ENCODE data around the gene SH2D4B. TPM values are rescaled to one million over a fixed set of nuclear protein-coding genes. Genes with fewer than 3 reads are reported as not detected.

SH2D4B gene
- total RNA-seq, 1 experiment from 2014 or later, result 0.22 TPM

DNA sequence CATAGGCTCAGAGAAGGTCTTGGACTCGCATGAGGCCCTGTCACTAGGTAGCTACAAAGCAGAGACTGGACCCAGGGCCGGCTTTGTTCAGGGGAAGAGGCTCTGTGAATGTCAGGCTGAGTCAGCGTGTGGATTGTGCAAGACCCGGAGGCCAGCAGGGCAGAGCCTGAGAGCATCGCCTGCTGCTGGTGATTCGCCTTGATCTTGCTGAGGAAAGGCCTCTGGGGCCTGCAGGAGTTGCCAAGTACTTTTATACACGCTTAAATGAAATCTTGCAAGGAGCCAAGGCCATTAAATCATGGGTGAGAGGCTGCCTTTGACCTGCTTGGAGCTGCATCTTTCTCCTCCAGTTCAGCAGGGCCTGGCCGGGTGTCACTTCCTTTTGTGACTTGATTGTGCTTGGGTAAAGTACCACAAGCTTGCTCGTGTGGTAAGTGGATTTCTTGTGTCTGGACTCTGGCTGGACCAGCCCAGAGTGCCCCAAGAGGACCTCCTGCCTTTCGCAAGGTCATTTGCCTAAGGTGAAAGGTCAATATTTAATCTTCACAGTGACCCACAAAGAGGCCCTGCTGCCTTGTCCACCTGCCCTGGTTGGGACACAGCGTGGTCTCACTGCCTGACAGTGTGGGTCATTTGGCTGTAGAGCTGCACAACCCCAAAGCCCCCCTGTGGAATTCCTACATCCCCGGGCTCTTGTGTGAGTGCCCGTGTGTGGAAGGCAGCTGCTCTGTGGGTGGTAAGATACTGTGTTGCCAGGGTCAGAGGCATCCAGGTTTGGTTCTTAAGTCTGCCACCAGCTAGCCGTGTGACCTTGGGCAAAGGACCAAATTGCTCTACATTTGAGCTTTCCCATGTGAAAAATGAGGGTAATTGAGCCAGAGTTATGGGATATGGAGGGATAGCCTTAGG, 38.6 kb upstream of the SH2D4B start:
- no peaks in the 10 kb centered on the region for H3K9me3 ChIP-seq (ENCODE audit: control insufficient read depth in 1 of 2, insufficient read depth in 1 of 2, low read depth in 1 of 2, low read length in 2 of 2)
- no TSS peak for BruUV-seq (replicated peaks)
- H3K27me3 ChIP-seq (ENCODE audit: insufficient read depth, low read length), result no peaks in the 10 kb centered on the region
- ATAC-seq (peak; percentile 85), DNase-seq (ENCODE audit: low read depth, low spot score) (peak; percentile 85)
- POLR2A ChIA-PET, result interaction anchor here (0.8 to 1.3 kb wide), 2 partner anchors 7 to 18 kb away, joined by 3 to 4 read pairs; no protein-coding TSS in a partner anchor
- peak overlapping the region; percentile 73 for H3K4me2 ChIP-seq (ENCODE audit: low read length)
- no peaks in the 10 kb centered on the region for H3K9me2 ChIP-seq (ENCODE audit: insufficient read depth)
- H3K4me3 ChIP-seq (replicated peaks in 1 of 2; ENCODE audit: low read depth in 1 of 2, low read length in 2 of 2), result peak overlapping the region in 1 of 2 experiments; percentile 27; a peak in 2 of 4 replicates
- TF ChIP-seq, protein P1, sequence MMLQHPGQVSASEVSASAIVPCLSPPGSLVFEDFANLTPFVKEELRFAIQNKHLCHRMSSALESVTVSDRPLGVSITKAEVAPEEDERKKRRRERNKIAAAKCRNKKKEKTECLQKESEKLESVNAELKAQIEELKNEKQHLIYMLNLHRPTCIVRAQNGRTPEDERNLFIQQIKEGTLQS (IDR thresholded peaks at IDR 0.05), result no peak
- TF ChIP-seq POLR2AphosphoS5 (IDR thresholded peaks at IDR 0.05; ENCODE audit: low read depth, low read length) (peak; percentile 45), ZFX (IDR thresholded peaks at IDR 0.05) (0 out of 2 replicates have a peak, but pooled peaks have one; percentile 10), TCF7L2 (IDR thresholded peaks at IDR 0.05; ENCODE audit: borderline replicate concordance, extremely low read depth, insufficient read depth, insufficient read length) (peak; percentile 94)
- TF ChIP-seq, protein P2, sequence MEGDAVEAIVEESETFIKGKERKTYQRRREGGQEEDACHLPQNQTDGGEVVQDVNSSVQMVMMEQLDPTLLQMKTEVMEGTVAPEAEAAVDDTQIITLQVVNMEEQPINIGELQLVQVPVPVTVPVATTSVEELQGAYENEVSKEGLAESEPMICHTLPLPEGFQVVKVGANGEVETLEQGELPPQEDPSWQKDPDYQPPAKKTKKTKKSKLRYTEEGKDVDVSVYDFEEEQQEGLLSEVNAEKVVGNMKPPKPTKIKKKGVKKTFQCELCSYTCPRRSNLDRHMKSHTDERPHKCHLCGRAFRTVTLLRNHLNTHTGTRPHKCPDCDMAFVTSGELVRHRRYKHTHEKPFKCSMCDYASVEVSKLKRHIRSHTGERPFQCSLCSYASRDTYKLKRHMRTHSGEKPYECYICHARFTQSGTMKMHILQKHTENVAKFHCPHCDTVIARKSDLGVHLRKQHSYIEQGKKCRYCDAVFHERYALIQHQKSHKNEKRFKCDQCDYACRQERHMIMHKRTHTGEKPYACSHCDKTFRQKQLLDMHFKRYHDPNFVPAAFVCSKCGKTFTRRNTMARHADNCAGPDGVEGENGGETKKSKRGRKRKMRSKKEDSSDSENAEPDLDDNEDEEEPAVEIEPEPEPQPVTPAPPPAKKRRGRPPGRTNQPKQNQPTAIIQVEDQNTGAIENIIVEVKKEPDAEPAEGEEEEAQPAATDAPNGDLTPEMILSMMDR (IDR thresholded peaks at IDR 0.05 in 2 of 3, conservative IDR thresholded peaks at IDR 0.05 in 1 of 3; ENCODE audit: borderline replicate concordance in 1 of 3, insufficient read depth in 1 of 3, low read depth in 2 of 3, low read length in 2 of 3), result 0 out of 6 replicates have a peak, but pooled peaks of 1 of the 3 experiments have one; percentile 4
- TF ChIP-seq, protein P3, sequence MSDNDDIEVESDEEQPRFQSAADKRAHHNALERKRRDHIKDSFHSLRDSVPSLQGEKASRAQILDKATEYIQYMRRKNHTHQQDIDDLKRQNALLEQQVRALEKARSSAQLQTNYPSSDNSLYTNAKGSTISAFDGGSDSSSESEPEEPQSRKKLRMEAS (IDR thresholded peaks at IDR 0.05), result no peak
- CTCF ChIA-PET, result interaction anchor here (1.1 to 3.8 kb wide), 3 partner anchors 12 to 55 kb away, joined by 4 to 17 read pairs (median 6); no protein-coding TSS in a partner anchor
- RAD21 ChIA-PET (ENCODE audit: low non-redundant PET in 1 of 2, low total read pairs in 2 of 2, uncharacterized antibody in 2 of 2, unreplicated experiment in 2 of 2), result interaction anchor here in 1 of 2 experiments (1.0 kb wide), 1 partner anchor 38 kb away, joined by 4 read pairs; no protein-coding TSS in a partner anchor
- peak overlapping the region; percentile 95 for H3K27ac ChIP-seq (ENCODE audit: low read depth, low read length)
- H3K9ac ChIP-seq (ENCODE audit: low read length), result peak overlapping the region; percentile 53
- peaks cover 96% of the 10 kb centered on the region for H3K79me2 ChIP-seq (ENCODE audit: insufficient read depth, low read length)
- H3K36me3 ChIP-seq (ENCODE audit: control insufficient read depth in 1 of 2, insufficient read depth in 2 of 2, low read length in 2 of 2), result no peaks in the 10 kb centered on the region; a peak in 1 of 4 replicates
- H3K4me1 ChIP-seq (ENCODE audit: control insufficient read depth in 1 of 2, insufficient read depth in 2 of 2, low read length in 2 of 2), result peaks cover 90 to 95% of the 10 kb centered on the region in 2 experiments
- H2AFZ ChIP-seq (ENCODE audit: low read depth, low read length, poor library complexity, severe bottlenecking), result no peak overlapping the region
- intact Hi-C loops (cut with micrococcal nuclease), result loop anchor here (2.0 kb wide), 2 partner anchors 14 to 38 kb away; no protein-coding TSS in a partner anchor
- H4K20me1 ChIP-seq (ENCODE audit: insufficient read depth), result no peaks in the 10 kb centered on the region
